ENCODE data around the gene SOX21.

Gene SOX21

DNA sequence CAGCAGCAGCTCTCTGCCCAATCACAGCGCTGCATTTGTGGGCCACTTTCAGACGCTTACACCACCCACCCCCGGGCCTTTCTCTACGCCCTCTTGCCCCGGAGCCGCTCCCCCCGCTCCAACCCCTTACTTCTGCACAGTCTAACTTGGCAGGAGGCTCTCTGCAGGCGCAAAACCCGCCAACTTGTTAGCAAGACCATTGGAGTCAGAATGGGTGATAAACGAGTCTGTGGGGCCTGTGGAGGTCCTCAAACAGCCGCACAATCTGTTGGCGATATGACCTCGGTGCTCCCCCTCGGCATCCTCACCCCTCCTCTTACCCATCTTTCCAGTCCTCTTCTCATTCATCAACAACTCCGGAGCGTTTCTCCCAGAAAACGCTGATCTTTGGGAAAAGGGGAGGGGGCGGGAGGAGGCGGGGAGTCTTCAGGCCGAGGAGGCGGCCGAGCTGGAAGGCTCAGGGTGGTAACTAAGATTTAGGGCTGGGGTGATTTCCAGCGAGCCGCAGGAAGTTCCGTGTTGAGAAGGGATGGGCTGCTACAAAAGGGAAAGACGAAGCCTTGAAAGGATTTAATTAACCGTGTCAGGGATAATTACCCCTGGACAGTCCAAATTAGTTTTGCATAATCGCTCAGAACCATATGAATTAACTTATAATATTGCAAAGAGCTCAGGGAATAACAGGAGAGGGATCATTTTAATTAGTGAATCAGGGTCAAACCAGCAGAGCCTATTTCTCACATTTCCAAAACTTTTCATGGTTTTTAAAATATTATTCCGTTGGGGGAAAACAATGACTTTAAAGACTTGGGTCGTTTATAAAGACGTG is 4.1 kb downstream of the SOX21 start:
- no peak for DNase-seq

DNA sequence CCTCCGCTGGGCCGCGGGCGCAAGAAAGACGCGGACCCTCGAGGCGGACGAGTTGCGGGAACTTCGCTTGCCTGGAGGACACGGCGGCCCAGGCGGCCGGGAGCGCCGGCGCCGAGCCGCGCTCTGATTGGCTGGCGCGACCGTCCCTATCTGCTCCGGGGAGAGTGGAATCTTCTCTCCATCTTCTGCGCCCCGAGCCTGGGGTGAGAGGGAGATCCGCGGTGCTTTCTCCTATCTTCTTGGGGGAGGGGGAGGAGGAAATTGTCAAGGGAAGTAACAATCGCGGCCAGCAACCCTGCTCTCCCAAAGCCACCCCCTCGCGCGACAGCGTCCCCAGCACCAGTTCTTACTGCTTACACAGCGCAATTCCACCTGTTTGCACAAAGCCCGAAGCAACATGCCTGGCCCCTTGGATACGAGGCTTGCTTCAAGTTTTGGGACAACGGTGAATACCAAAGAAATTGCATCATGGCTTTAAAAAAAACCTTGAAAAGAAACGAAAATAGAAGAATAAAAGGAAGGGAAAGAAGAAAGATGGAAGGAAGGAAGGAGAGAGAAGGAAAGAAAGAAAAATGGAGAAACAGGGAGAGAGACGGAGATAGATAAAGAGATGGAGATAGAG is 4.8 kb downstream of the SOX21 start:
- no peak for DNase-seq

- no peak for DNase-seq
Observed at GRCh38 chr13:94706843-94707399, 5.4 kb downstream of the SOX21 start.

DNA sequence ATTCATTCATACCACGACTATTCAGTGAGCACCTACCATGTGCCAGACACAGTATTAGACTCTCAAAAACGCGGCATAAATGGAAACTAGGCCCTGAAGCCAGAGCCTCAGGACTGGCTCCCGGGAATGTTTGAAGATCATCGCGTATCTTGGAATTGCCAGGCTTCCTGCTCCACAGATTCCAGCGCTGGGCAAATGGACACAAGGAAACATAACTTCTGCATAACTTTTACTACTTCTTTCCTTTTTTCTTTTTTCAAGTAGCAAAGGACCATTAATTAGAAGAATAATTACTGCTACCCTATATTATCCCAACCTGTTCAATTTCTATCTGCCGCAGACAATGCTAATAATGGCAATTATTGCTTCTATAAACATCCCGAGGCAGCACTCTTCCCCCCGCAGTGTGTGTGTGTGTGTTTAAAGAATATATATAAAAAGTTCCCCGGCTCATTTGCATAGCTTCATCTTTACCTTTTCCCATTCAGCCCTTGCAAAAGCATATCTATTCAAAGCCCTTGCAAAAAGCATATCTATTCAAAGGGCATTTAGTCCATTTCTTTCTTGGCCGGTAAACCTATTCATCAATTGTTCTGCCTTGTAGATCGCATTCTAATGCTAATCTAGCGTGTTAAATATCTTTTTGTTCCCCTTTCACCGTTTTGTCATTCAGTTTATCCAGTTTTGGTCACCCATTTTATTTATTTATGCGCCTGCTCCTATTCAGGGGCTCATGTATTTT is 6.1 kb downstream of the SOX21 start:
- DNase-seq: no peak

- no peak for DNase-seq
Observed at GRCh38 chr13:94705081-94706030, 7.0 kb downstream of the SOX21 start.

DNA sequence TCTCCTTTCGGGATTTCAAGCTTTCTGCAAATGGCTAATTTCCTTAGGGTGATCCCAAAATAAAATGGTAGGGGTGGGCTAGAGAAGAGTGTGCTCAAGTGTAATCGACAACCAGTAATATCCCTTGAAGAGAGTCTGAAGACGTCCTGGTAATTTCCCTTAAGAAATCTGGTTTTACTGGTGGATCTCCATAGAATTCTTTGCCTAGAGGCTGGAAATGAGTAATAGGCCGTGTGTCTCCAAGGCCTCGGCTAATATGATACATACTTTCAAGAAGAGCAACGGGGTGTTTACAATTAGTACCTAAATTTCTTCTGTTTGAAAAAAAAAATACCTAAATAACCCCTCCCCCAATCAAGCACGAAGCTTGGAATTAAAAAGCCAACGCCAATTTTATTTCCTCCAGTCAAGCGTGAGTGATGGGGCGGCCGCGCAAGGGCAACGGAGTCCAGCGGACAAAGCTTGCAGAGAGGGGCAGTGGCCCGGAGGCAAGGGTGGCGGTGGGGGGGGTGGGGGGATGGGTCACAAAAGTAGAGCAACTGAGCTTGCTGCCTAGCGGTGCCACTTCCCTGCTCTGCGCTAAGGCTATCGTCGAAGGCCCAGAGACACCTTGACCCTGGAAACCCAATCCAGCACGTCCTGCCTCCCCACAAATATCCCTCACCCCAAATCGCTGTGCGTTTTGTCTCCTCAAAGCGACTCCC is 7.8 kb downstream of the SOX21 start:
- DNase-seq: no peak

- no peak for DNase-seq
Observed at GRCh38 chr13:94703721-94704314, 8.5 kb downstream of the SOX21 start.

DNA sequence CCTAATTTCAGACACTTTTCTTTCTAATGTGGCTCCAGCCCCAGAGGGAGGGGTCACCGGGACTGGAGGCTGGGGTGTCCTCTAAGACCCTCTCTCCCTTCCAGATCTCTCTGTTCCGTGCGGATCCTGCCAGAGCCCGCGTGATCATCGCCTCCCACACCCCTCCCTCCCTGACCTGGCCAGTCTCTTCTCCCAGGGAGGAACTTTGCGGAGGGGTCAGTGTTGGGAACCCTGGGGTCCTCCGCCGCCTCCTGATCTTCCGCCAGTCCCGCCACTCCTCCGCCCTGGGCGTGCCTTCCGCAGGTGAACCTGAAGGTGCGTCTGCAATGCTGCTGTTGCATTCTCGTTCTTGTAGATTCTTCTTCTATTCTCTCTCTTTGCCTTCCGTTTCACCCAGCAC is 9.1 kb downstream of the SOX21 start:
- DNase-seq: no peak

GRCh38 chr13:94702181-94703041 is 9.9 kb downstream of the SOX21 start:
- no peak for DNase-seq

- no peak for DNase-seq
Observed at GRCh38 chr13:94701313-94702180, 10.8 kb downstream of the SOX21 start.

GRCh38 chr13:94700536-94700935 is 11.8 kb downstream of the SOX21 start:
- DNase-seq: no peak

- no peak for DNase-seq
Observed at GRCh38 chr13:94700051-94700535, 12.3 kb downstream of the SOX21 start.

DNA sequence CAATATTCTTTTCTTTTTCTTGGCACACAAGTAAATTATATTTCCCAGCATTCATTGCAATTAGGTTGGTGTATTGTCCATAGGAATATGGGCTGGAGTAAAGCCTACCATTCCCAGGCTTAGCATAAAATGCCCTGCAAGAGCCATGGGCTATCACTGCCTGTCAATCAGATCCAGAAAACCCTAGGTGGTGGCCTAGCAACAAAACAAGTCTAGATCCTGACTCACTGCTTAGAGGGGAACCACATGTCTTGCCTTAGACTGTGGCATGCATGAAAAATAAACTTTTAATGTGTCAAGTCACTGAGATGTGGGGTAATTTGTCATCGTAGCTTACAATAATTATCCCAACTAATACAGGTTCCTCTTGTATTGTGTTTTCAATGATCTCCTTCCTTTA is 16.2 kb downstream of the SOX21 start:
- DNase-seq: no peak

DNA sequence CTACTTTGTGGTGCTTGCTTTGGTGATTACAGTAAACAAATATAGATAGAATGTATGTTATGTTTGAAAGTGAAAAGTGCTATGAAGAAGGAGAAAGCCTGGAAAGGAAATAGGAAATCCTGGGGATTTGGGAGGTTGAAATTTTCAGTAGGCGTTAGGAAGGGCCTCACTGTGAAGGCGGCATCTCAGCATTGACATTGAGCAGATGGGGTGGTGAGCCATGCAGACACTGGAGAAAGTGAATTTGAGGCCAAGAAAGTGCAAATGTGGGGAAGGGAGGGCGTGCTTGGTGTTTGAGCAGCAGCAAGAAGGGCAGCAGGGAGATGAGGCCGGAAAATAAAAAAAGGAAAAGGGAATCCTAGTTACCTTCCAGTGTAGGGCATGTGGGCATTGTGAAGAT is 20.3 kb downstream of the SOX21 start:
- DNase-seq: no peak

- DNase-seq: no peak
Observed at GRCh38 chr13:94683409-94683808, 28.9 kb downstream of the SOX21 start.

DNA sequence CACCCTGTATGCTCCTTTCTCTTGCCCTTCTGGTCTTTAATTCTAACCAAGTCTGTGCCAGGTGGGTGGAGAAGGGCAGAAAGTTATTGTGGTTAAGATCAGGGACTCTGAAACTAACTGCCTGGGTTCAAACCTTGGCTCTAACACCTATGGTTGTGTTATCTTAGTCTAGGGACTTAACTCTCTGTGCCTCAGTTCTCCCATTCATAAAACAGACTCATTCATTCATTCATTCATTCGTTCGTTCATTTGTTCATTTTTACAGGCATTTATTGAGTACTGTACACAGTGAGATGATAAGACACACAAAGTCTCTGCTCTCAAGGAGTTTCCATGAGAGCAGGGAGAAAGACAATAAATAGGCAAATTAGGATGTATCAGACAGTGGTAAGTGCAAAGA is 30.1 kb downstream of the SOX21 start:
- no peak for DNase-seq

GRCh38 chr13:94679614-94680013 is 32.7 kb downstream of the SOX21 start:
- no peak for DNase-seq

DNA sequence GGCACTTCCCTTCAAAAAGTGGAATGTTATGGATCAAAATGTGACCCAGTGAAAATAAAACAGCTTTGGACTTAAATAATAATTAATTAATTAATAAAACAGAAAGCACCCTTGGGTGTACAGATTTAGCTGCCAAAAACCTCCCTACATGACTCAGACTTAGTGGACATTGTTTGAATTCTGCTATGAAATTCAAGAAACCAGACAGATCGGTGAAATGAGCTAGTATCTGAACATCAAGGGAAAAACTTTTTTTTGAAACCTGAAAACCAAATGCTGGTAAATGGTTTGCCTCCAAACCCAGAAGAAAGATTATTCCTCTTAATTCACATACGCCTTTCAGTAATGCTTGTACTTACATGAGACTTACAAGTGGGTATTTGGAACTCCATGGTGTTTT is 33.5 kb downstream of the SOX21 start:
- no peak for DNase-seq

- DNase-seq: no peak
Observed at GRCh38 chr13:94677799-94678198, 34.5 kb downstream of the SOX21 start.

Measured in cerebellar nuclear complex (tissue), 1 donor.